Measurements from ENCODE around the gene LRMDA.

GRCh38 chr10:76544789-76545188 is 1113.4 kb downstream of the LRMDA start:
- TF ChIP-seq CTCF (IDR thresholded peaks at IDR 0.05) (no peak), POLR2A (IDR thresholded peaks at IDR 0.05) (no peak)

Data from body of pancreas (tissue), 4 donors.